Esophagus muscularis mucosa (tissue), 4 donors: ENCODE measurements around the gene ABCA1. TPM values are rescaled to one million over a fixed set of nuclear protein-coding genes. Genes with fewer than 3 reads are reported as not detected.
"Not testable (repeated sequence)": the region's sequence is repeated elsewhere in the genome, so short reads cannot be mapped to it uniquely, and the experiment has no call there.

ENCODE experiments used
- DNase-seq: peaks from one replicate; pipeline ENCODE4 v3.0.0-alpha.2; 2017; ENCODE audit errors: extremely low spot score
- H3K27ac ChIP-seq, 4 donors: fragments of 200-600 bp; sonication (generic); replicated peaks in 1 of 4; 1 replicate in 3 of 4; 2 replicates in 1 of 4; pipeline ENCODE4 v1.5.1; 2016 to 2019; ENCODE audit warnings: mild to moderate bottlenecking in 1 of 4
- H3K27me3 ChIP-seq, 4 donors: fragments of 200-600 bp; sonication (generic); one replicate each; pipeline versions ENCODE4 v1.5.1 to v1.6.0; 2016 to 2019
- H3K36me3 ChIP-seq, 4 donors: fragments of 200-600 bp; sonication (generic); one replicate each; pipeline ENCODE4 v1.5.1; 2016 to 2019
- H3K4me1 ChIP-seq, 4 donors: fragments of 200-600 bp; sonication (generic); one replicate each; pipeline ENCODE4 v1.5.1; 2016 to 2019
- H3K4me3 ChIP-seq, 4 donors: fragments of 200-600 bp; sonication (generic); 1 replicate in 2 of 4; 2 replicates in 2 of 4; pipeline ENCODE4 v1.5.1; 2016 to 2019; ENCODE audit warnings: mild to moderate bottlenecking in 4 of 4, moderate library complexity in 1 of 4
- H3K9me3 ChIP-seq, 4 donors: fragments of 200-600 bp; sonication (generic); 1 replicate in 3 of 4; 2 replicates in 1 of 4; pipeline ENCODE4 v1.5.1; 2016 to 2019
- CTCF ChIP-seq, 3 experiments: fragments of 200-600 bp in 2 of 3; fragments of 450-650 bp in 1 of 3; sonication (generic) in 2 of 3; IDR thresholded peaks; one replicate each; pipeline ENCODE4 v1.5.1; 2017 to 2019; ENCODE audit warnings: antibody characterized with exemption in 3 of 3, mild to moderate bottlenecking in 2 of 3, moderate library complexity in 1 of 3
- EP300 ChIP-seq: sonication (generic); formaldehyde crosslinking; IDR thresholded peaks from one replicate; pipeline ENCODE4 v1.6.1; 2017; ENCODE audit warnings: antibody characterized with exemption
- POLR2A ChIP-seq: fragments of 450-650 bp; IDR thresholded peaks from one replicate; pipeline ENCODE4 v1.6.1; 2017; ENCODE audit warnings: antibody characterized with exemption, moderate library complexity, mild to moderate bottlenecking, low read depth
- POLR2AphosphoS5 ChIP-seq, 2 donors: sonication (generic); formaldehyde crosslinking; IDR thresholded peaks; one replicate each; pipeline ENCODE4 v1.6.1; 2017; ENCODE audit warnings: antibody characterized with exemption in 2 of 2
- WGBS: methylation state at CpG from one replicate; pipeline ENCODE4 v1.1.5; 2018; 5-methylcytosine and 5-hydroxymethylcytosine counted together
- intact Hi-C: fragments of 100-400 bp; cut with DNase I; formaldehyde crosslinking; loops from one replicate; pipeline ENCODE4 v1.15.1; 2023
- total RNA-seq, 4 donors: library from RNA; depleted of rRNA; stranded (reverse); fragments of >200 nt; gene quantifications; one replicate each; pipeline versions ENCODE4 v1.1.0 to v1.2.1, GENCODE V29; 2016

ABCA1 gene
- total RNA-seq, 4 donors from 2014 or later = 47.8 to 73.9 (median 54.7) TPM

- intact Hi-C loops = loop anchor here (2.0 to 5.0 kb wide), 4 partner anchors 60 to 487 kb away; partner anchors contain the start of gene SLC44A1
- Histone ChIP-seq H3K27me3 (no peaks in the 10 kb centered on the region), H3K4me3 (peak overlapping the region; percentile 87 to 93 (median 90)), H3K36me3 (peaks cover 0 to 6% (median 0%) of the 10 kb centered on the region in 4 donors), H3K9me3 (no peaks in the 10 kb centered on the region), H3K4me1 (peaks cover 27 to 46% (median 46%) of the 10 kb centered on the region in 4 donors), H3K27ac (peak overlapping the region; percentile 91 to 94 (median 94))
- WGBS = under 1% methylated on average over 34 of the region's 44 CpGs
- DNase-seq = no peak
- TF ChIP-seq POLR2AphosphoS5 (IDR thresholded peaks at IDR 0.05) = no peak
- TF ChIP-seq CTCF (IDR thresholded peaks at IDR 0.05) = no peak
- no peak for TF ChIP-seq POLR2A
- TF ChIP-seq EP300 = no peak
These were observed 591 bp downstream of the ABCA1 start for GRCh38 chr9:104927216-104927911.

- no peak for TF ChIP-seq POLR2A
- no peak for TF ChIP-seq CTCF (IDR thresholded peaks at IDR 0.05)
- no peak for TF ChIP-seq EP300
- TF ChIP-seq POLR2AphosphoS5 (IDR thresholded peaks at IDR 0.05) = no peak
- Histone ChIP-seq H3K36me3 (peaks cover 0 to 6% (median 0%) of the 10 kb centered on the region in 4 donors), H3K9me3 (no peaks in the 10 kb centered on the region), H3K4me1 (peaks cover 34 to 78% (median 76%) of the 10 kb centered on the region in 4 donors), H3K27ac (peak overlapping the region in 1 of 4 donors; percentile 17), H3K27me3 (no peaks in the 10 kb centered on the region), H3K4me3 (peak overlapping the region in 1 of 4 donors; percentile 5)
- intact Hi-C loops = no loop called here
- no peak for DNase-seq
- WGBS = 76% methylated on average over 4 of the region's 4 CpGs
These were observed 4.2 kb downstream of the ABCA1 start for GRCh38 chr9:104923740-104924139.

GRCh38 chr9:104923289-104923688 lies 4.7 kb downstream of the ABCA1 start:
- TF ChIP-seq POLR2A (no peak), CTCF (IDR thresholded peaks at IDR 0.05) (no peak), EP300 (no peak), POLR2AphosphoS5 (IDR thresholded peaks at IDR 0.05) (no peak)
- H3K27ac ChIP-seq = peak overlapping the region in 2 of 4 donors; percentile 1 to 17
- WGBS = 77% methylated on average over 2 of the region's 2 CpGs
- no peaks in the 10 kb centered on the region for H3K27me3 ChIP-seq
- peaks cover 0 to 6% (median 0%) of the 10 kb centered on the region in 4 donors for H3K36me3 ChIP-seq
- peaks cover 33 to 78% (median 75%) of the 10 kb centered on the region in 4 donors for H3K4me1 ChIP-seq
- no peaks in the 10 kb centered on the region for H3K9me3 ChIP-seq
- no peak overlapping the region for H3K4me3 ChIP-seq
- DNase-seq = no peak
- intact Hi-C loops = no loop called here

GRCh38 chr9:104922748-104923147 lies 5.2 kb downstream of the ABCA1 start:
- H3K4me3 ChIP-seq, H3K36me3 ChIP-seq, H3K9me3 ChIP-seq, intact Hi-C loops, DNase-seq, H3K27me3 ChIP-seq: not testable (repeated sequence)
- 89% methylated on average over 7 of the region's 7 CpGs for WGBS
- Histone ChIP-seq H3K4me1 (peaks cover 32 to 81% (median 77%) of the 10 kb centered on the region in 4 donors), H3K27ac (peak overlapping the region in 2 of 4 donors; percentile 1 to 17)

- Histone ChIP-seq H3K4me3 (peak overlapping the region in 1 of 4 donors; percentile 13), H3K27ac (peak overlapping the region in 3 of 4 donors; percentile 40 to 52 (median 41)), H3K4me1 (peaks cover 40 to 97% (median 89%) of the 10 kb centered on the region in 4 donors), H3K27me3 (no peaks in the 10 kb centered on the region), H3K9me3 (no peaks in the 10 kb centered on the region), H3K36me3 (peaks cover 0 to 6% (median 0%) of the 10 kb centered on the region in 4 donors)
- TF ChIP-seq EP300 (no peak), POLR2AphosphoS5 (IDR thresholded peaks at IDR 0.05) (no peak), CTCF (IDR thresholded peaks at IDR 0.05) (no peak), POLR2A (no peak)
- no peak for DNase-seq
- intact Hi-C loops = no loop called here
- WGBS = 39% methylated on average over 3 of the region's 3 CpGs
These were observed 6.8 kb downstream of the ABCA1 start for GRCh38 chr9:104921067-104921741.
